ENCODE results near the gene SPON1.

SPON1 gene

GRCh38 chr11:13939961-13940906 is 22.3 kb upstream of the SPON1 start:
- TF ChIP-seq CTCF (IDR thresholded peaks at IDR 0.05; ENCODE audit: insufficient read depth, missing control alignments), result no peak
- no peak for FAIRE-seq

DNA sequence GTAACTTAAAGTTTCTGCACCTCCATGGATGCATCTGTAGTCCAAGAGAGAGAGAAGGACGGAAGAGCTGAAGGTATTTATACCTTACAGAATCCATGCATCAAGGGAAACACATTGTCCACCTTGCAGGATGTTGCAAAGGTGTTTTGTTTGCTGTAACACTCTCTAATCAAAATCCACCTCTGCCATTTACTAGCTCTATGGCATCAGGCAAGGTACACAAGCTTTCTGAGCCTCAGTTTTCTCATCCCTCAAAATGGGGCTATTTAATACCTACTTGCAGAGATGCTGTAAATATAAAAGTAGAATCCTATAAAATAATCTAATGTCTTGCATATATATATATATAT is 21.6 kb upstream of the SPON1 start:
- no peak for FAIRE-seq

More at GRCh38 chr11:13939961-13940906, 22.3 kb upstream of the SPON1 start:
- DNase-seq (ENCODE audit: insufficient read length, low spot score), result no peak

DNA sequence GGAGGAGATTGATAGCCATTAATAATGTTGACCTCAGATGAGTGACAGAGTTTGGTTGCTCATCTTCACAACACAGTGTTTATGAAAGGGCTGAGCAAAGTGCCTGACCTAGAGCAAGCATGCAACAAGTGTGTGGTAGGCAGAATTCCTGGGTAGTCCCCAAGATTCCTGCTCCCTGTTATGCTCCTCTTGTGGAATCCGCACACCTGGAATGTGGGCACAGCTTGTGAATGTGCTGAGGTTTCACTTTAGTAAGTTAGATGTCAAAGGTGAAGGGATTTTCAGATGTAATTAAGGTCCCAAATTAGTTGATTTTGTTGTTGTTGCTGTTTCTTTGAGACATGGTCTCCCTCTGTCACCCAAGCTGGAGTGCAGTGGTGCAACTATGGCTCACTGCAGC is 20.7 kb upstream of the SPON1 start:
- TF ChIP-seq CTCF (IDR thresholded peaks at IDR 0.05; ENCODE audit: insufficient read depth, missing control alignments), result no peak
- FAIRE-seq (no peak), DNase-seq (ENCODE audit: insufficient read length, low spot score) (no peak)

More for the DNA sequence above, 21.6 kb upstream of the SPON1 start:
- no peak for DNase-seq (ENCODE audit: insufficient read length, low spot score)
- no peak for TF ChIP-seq CTCF (IDR thresholded peaks at IDR 0.05; ENCODE audit: insufficient read depth, missing control alignments)

DNA sequence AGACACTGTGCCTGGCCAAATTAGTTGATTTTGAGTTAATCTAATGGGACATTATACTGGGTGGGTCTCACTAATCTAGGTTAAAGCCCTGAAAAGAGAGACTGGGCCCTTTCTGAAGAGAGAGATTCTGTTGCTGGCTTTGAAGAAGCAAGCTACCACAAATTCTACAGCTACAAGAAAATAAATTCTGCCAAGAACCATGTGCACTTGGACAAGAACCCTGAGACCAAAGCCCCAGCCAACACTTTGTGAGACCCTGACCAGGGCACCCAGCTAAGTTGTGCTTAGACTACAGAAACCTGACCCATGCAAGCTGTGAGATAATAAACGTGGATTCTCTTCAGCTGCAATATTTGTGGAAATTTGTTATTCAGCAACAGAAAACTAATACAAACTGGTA is 20.1 kb upstream of the SPON1 start:
- no peak for TF ChIP-seq CTCF (IDR thresholded peaks at IDR 0.05; ENCODE audit: insufficient read depth, missing control alignments)
- no peak for FAIRE-seq
- DNase-seq (ENCODE audit: insufficient read length, low spot score), result no peak

DNA sequence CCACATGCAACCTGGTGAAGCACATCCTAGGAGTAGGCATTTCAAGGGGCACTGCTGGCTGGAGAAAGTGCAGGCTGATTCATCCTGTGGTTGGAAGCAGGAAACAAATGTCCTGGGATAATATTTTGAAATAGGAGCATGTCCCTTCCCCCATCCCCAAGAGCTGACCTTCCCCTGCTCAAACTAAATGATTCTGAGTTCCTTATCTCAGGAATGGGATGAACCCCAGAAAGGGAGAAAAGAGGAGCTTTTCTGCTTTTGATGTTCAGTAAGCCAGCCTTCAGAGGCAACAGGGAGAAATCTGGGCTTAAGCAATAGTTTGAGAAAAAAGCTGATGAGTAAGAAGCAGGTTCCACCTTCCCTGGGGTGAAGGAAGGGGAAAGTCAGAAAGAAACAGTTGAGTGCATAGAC is 19.5 kb upstream of the SPON1 start:
- DNase-seq (ENCODE audit: insufficient read length, low spot score) (no peak), FAIRE-seq (no peak)
- no peak for TF ChIP-seq CTCF (IDR thresholded peaks at IDR 0.05; ENCODE audit: insufficient read depth, missing control alignments)

GRCh38 chr11:13944016-13944415 is 18.5 kb upstream of the SPON1 start:
- DNase-seq (ENCODE audit: insufficient read length, low spot score), result no peak
- TF ChIP-seq CTCF (IDR thresholded peaks at IDR 0.05; ENCODE audit: insufficient read depth, missing control alignments), result no peak
- FAIRE-seq, result no peak

DNA sequence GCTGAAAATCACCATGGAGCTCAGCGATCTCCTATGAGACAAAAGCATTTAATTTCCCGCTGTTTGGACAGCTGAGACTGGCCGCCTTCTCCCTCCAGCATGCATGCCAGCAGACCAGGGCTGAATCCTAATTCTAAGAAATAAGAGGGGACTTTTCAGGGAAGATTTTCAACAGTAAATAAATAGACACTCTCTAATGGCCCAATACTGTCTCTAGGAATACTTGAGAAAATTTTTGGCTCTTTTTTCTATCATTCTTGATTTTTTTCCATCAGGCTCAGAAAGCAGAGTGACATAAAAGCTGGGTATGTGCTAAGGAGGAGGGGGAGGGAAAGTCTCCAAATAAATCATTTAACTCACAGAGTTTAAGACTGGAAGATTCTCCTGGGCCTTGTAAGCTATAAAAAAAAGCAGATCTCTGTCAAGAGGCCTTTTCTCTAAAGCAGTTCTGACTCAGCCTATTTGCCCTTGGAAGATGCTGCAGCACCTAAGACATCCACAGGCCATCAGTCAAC is 17.6 kb upstream of the SPON1 start:
- DNase-seq (ENCODE audit: insufficient read length, low spot score) (no peak), FAIRE-seq (no peak)
- TF ChIP-seq CTCF (IDR thresholded peaks at IDR 0.05; ENCODE audit: insufficient read depth, missing control alignments), result no peak
